RCC 7860 (cell line): ENCODE measurements around the gene ITGB8.
A peak's percentile ranks its signal among the peaks of the same experiment; 100 is the strongest.

Source experiments
- DNase-seq: peaks from one replicate; pipeline ENCODE4 v3.0.0-alpha.2; 2015; ENCODE audit warnings: low spot score
- FAIRE-seq: peaks from 2 replicates; lab custom pipeline; 2012; peaks lifted over from hg19 to GRCh38; lab: Jason Lieb, UNC

ITGB8 gene

GRCh38 chr7:20331910-20332813 lies 1.5 kb downstream of the ITGB8 start:
- DNase-seq (no peak), FAIRE-seq (no peak)

- FAIRE-seq: no peak
- DNase-seq: no peak
Observed at GRCh38 chr7:20338285-20338684, 7.6 kb downstream of the ITGB8 start.

- DNase-seq: no peak
- FAIRE-seq: no peak
Observed at GRCh38 chr7:20340839-20341238, 10.1 kb downstream of the ITGB8 start.

- DNase-seq (no peak), FAIRE-seq (no peak)
Observed at GRCh38 chr7:20343205-20343604, 12.5 kb downstream of the ITGB8 start.

- FAIRE-seq (no peak), DNase-seq (no peak)
Observed at GRCh38 chr7:20343941-20344340, 13.2 kb downstream of the ITGB8 start.

- DNase-seq (no peak), FAIRE-seq (no peak)
Observed at GRCh38 chr7:20344396-20344795, 13.7 kb downstream of the ITGB8 start.

- FAIRE-seq (no peak), DNase-seq (no peak)
Observed at GRCh38 chr7:20346577-20346976, 15.9 kb downstream of the ITGB8 start.

- DNase-seq (no peak), FAIRE-seq (no peak)
Observed at GRCh38 chr7:20347680-20348079, 17.0 kb downstream of the ITGB8 start.

- FAIRE-seq (no peak), DNase-seq (no peak)
Observed at GRCh38 chr7:20348125-20348807, 17.6 kb downstream of the ITGB8 start.

GRCh38 chr7:20350518-20350951 lies 19.8 kb downstream of the ITGB8 start:
- FAIRE-seq: no peak
- DNase-seq: no peak

GRCh38 chr7:20350996-20351692 lies 20.4 kb downstream of the ITGB8 start:
- FAIRE-seq (peak; percentile 17), DNase-seq (no peak)

- FAIRE-seq: no peak
- no peak for DNase-seq
Observed at GRCh38 chr7:20351901-20352300, 21.2 kb downstream of the ITGB8 start.

GRCh38 chr7:20352573-20353306 lies 22.0 kb downstream of the ITGB8 start:
- DNase-seq: peak; percentile 70
- FAIRE-seq: peak; percentile 83

GRCh38 chr7:20354610-20355528 lies 24.2 kb downstream of the ITGB8 start:
- FAIRE-seq: no peak

GRCh38 chr7:20358106-20358505 lies 27.4 kb downstream of the ITGB8 start:
- DNase-seq (no peak), FAIRE-seq (no peak)

More at GRCh38 chr7:20354610-20355528, 24.2 kb downstream of the ITGB8 start:
- DNase-seq: no peak

- no peak for FAIRE-seq
- no peak for DNase-seq
Observed at GRCh38 chr7:20358762-20359282, 28.1 kb downstream of the ITGB8 start.

- DNase-seq (no peak), FAIRE-seq (no peak)
Observed at GRCh38 chr7:20359341-20359963, 28.8 kb downstream of the ITGB8 start.

- FAIRE-seq (no peak), DNase-seq (no peak)
Observed at GRCh38 chr7:20362574-20363253, 32.0 kb downstream of the ITGB8 start.
